ENCODE results near the gene MSTO1. TPM values are rescaled to one million over a fixed set of nuclear protein-coding genes. Genes with fewer than 3 reads are reported as not detected.
A peak's percentile ranks its signal among the peaks of the same experiment; 100 is the strongest.
"Not testable (repeated sequence)": the region's sequence is repeated elsewhere in the genome, so short reads cannot be mapped to it uniquely, and the experiment has no call there.

The MSTO1 gene
- total RNA-seq (2022) (75.2 and 87.5 TPM in 2 replicates), Bru-seq, nascent RNA (percentile 74 among the genes with signal in this experiment), BruChase-seq, experiment 1, labeled RNA remaining after a 6-hour chase (percentile 76 among the genes with signal in this experiment), BruChase-seq, experiment 2, labeled RNA remaining after a 2-hour chase (percentile 79 among the genes with signal in this experiment)
- long read RNA-seq, partial matches to known transcripts, result 1 of 17 reads
- long read RNA-seq, other reads (novel, unspliced or antisense), result 13 of 17 reads

GRCh38 chr1:155609515-155610256 is at the start of gene MSTO1:
MSTO1 (plus strand) TSS chr1:155610218; CDS start chr1:155610249, 31 bp downstream.
- intact Hi-C loops (cut with micrococcal nuclease; ENCODE audit: unreplicated experiment), result no loop called here
- Mint-ChIP-seq H3K27me3 (ENCODE audit: unreplicated experiment) (no peaks in the 10 kb centered on the region), H3K9me3 (ENCODE audit: low read depth, unreplicated experiment) (no peaks in the 10 kb centered on the region), H3K27ac (ENCODE audit: unreplicated experiment) (peak within 1 kb of the TSS; percentile 87), H3K4me3 (ENCODE audit: low read depth, unreplicated experiment) (peak within 1 kb of the TSS; percentile 86), H3K36me3 (ENCODE audit: insufficient read depth, unreplicated experiment) (peaks cover 20% of the 10 kb centered on the region), H3K4me1 (ENCODE audit: low read depth, unreplicated experiment) (no peaks in the 10 kb centered on the region)
- BruUV-seq (replicated peaks), result TSS peak; percentile 99
- peak; percentile 98 for DNase-seq
- no peak for TF ChIP-seq CTCF (IDR thresholded peaks at IDR 0.05; ENCODE audit: unreplicated experiment)
- CTCF ChIA-PET, result interaction anchor here (0.5 to 1.2 kb wide), 3 partner anchors 15 to 202 kb away, joined by 3 to 7 read pairs (median 4); no protein-coding TSS in a partner anchor

GRCh38 chr1:155561779-155562580 is 48.0 kb upstream of the MSTO1 start:
- H3K27me3 Mint-ChIP-seq (ENCODE audit: unreplicated experiment); H3K9me3 Mint-ChIP-seq (ENCODE audit: low read depth, unreplicated experiment); intact Hi-C loops (cut with micrococcal nuclease; ENCODE audit: unreplicated experiment); BruUV-seq (replicated peaks); CTCF ChIA-PET: not testable (repeated sequence)
- Mint-ChIP-seq H3K4me1 (ENCODE audit: low read depth, unreplicated experiment) (peaks cover 17% of the 10 kb centered on the region), H3K36me3 (ENCODE audit: insufficient read depth, unreplicated experiment) (peaks cover 43% of the 10 kb centered on the region), H3K27ac (ENCODE audit: unreplicated experiment) (peak overlapping the region; percentile 98), H3K4me3 (ENCODE audit: low read depth, unreplicated experiment) (peak overlapping the region; percentile 99)
- peak; percentile 75 for DNase-seq

GRCh38 chr1:155562581-155563376 is 47.2 kb upstream of the MSTO1 start, which contains the start of gene ASH1L:
ASH1L (minus strand) TSS chr1:155562803; CDS start chr1:155521519, 41,284 bp downstream.
- intact Hi-C loops (cut with micrococcal nuclease; ENCODE audit: unreplicated experiment), result no loop called here
- peak; percentile 96 for DNase-seq
- Mint-ChIP-seq H3K9me3 (ENCODE audit: low read depth, unreplicated experiment) (no peaks in the 10 kb centered on the region), H3K27ac (ENCODE audit: unreplicated experiment) (peak within 1 kb of the TSS; percentile 98), H3K4me1 (ENCODE audit: low read depth, unreplicated experiment) (peaks cover 17% of the 10 kb centered on the region), H3K4me3 (ENCODE audit: low read depth, unreplicated experiment) (peak within 1 kb of the TSS; percentile 99), H3K27me3 (ENCODE audit: unreplicated experiment) (no peaks in the 10 kb centered on the region), H3K36me3 (ENCODE audit: insufficient read depth, unreplicated experiment) (peaks cover 43% of the 10 kb centered on the region)
- no peak for TF ChIP-seq CTCF (IDR thresholded peaks at IDR 0.05; ENCODE audit: unreplicated experiment)
- BruUV-seq (replicated peaks), result no TSS peak
- CTCF ChIA-PET, result interaction anchor here (0.6 to 0.7 kb wide), 3 partner anchors 58 to 1947 kb away, joined by 3 to 11 read pairs (median 6); partner anchors contain the start of gene S100A14

- CTCF ChIA-PET, result interaction anchor here (0.6 to 0.7 kb wide), 3 partner anchors 59 to 1947 kb away, joined by 3 to 11 read pairs (median 6); partner anchors contain the start of gene S100A14
- H3K27me3 Mint-ChIP-seq (ENCODE audit: unreplicated experiment); intact Hi-C loops (cut with micrococcal nuclease; ENCODE audit: unreplicated experiment); H3K9me3 Mint-ChIP-seq (ENCODE audit: low read depth, unreplicated experiment); DNase-seq: not testable (repeated sequence)
- Mint-ChIP-seq H3K27ac (ENCODE audit: unreplicated experiment) (peak overlapping the region; percentile 98), H3K36me3 (ENCODE audit: insufficient read depth, unreplicated experiment) (peaks cover 47% of the 10 kb centered on the region), H3K4me1 (ENCODE audit: low read depth, unreplicated experiment) (peaks cover 17% of the 10 kb centered on the region), H3K4me3 (ENCODE audit: low read depth, unreplicated experiment) (peak overlapping the region; percentile 99)
- TSS peak; percentile 78 for BruUV-seq (replicated peaks)
Measured at GRCh38 chr1:155563377-155564022, 46.5 kb upstream of the MSTO1 start.

All from Calu3 (cell line).